ENCODE measurements around the gene UFC1.
A peak's percentile ranks its signal among the peaks of the same experiment; 100 is the strongest.

UFC1 gene

DNA sequence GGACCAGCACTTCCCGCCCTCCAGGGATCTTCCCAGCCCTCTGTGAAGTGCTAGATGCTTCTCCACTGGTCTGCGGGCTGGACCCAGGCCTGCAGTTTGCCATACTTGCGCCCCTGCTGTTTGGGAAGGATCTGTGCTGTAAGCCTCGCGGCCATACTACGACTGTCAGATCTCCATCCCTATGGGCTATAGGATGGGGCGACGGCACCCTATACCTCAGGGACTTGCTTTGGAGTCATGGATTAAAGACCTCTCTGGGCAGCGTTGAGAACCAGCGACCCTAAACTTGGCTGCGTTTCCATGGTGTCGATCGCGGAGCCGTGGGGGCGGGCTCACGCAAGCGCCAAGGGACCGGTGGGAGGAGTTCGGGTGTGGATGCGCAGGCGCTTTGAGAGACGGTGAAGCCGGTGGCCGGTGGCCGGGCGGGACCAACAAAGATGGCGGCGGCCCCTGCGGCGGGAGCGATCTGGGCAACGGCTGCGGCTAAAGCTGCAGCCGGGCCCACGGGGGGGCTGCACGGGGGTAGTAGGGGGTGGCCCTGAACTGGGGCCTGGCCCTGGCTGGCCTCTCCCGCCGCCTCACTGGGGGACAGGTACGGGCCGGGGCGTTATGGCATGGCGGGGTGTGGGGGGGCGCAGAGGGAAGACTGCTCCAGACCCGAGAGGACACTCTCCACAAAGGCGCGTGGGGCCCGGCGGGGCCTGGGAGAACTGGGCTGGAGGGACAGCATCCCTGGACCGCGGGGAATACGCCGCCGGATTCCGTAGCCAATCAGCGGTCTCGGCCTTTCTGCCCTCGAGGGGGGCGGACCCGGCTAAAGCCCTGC, 5.5 kb downstream of the UFC1 start, which contains the start of gene USP21:
USP21 (plus strand) TSS at position 414 of the 826 bp plus-strand sequence. CDS start 1,141 bp downstream, outside the sequence.
- Mint-ChIP-seq H3K9me3 (no peaks in the 10 kb centered on the region), H3K4me1 (peaks cover 62% of the 10 kb centered on the region), H3K27me3 (no peaks in the 10 kb centered on the region), H3K4me3 (peak within 1 kb of the TSS; percentile 91), H3K27ac (peak within 1 kb of the TSS; percentile 93), H3K36me3 (peaks cover 14% of the 10 kb centered on the region)

GRCh38 chr1:161159913-161160243, 6.1 kb downstream of the UFC1 start:
- H3K36me3 Mint-ChIP-seq, result peaks cover 14% of the 10 kb centered on the region
- peak overlapping the region; percentile 47 for H3K27ac Mint-ChIP-seq
- H3K9me3 Mint-ChIP-seq, result no peaks in the 10 kb centered on the region
- peak overlapping the region; percentile 91 for H3K4me3 Mint-ChIP-seq
- H3K4me1 Mint-ChIP-seq, result peaks cover 59% of the 10 kb centered on the region
- H3K27me3 Mint-ChIP-seq, result no peaks in the 10 kb centered on the region

GRCh38 chr1:161160671-161161145, 6.9 kb downstream of the UFC1 start:
- peaks cover 59% of the 10 kb centered on the region for H3K4me1 Mint-ChIP-seq
- H3K9me3 Mint-ChIP-seq, result no peaks in the 10 kb centered on the region
- H3K4me3 Mint-ChIP-seq, result peak overlapping the region; percentile 91
- peaks cover 13% of the 10 kb centered on the region for H3K36me3 Mint-ChIP-seq
- H3K27me3 Mint-ChIP-seq, result no peaks in the 10 kb centered on the region
- no peak overlapping the region for H3K27ac Mint-ChIP-seq

DNA sequence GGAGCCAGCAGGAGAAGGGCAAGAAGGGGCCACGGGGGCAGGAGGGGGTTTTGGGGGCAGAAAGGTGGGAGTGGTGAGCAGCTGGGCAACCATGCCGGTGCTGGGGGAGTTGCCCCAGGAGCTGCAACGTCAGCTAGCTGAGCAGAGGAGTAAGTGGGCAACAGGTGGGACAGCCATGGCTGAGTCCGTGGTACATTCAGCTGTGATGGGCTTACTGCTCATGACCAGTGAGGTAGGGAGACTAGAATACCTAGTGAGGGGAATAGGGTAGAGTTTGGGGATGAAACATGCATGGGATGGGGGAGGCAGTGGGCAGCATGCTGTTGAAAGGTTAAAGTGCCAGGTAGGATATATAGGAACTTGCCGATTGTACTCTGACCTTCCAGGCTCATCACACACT, 7.9 kb downstream of the UFC1 start:
- H3K36me3 Mint-ChIP-seq, result peaks cover 13% of the 10 kb centered on the region
- no peak overlapping the region for H3K27ac Mint-ChIP-seq
- no peak overlapping the region for H3K4me3 Mint-ChIP-seq
- peaks cover 60% of the 10 kb centered on the region for H3K4me1 Mint-ChIP-seq
- no peaks in the 10 kb centered on the region for H3K27me3 Mint-ChIP-seq
- H3K9me3 Mint-ChIP-seq, result no peaks in the 10 kb centered on the region

GRCh38 chr1:161162052-161162451, 8.3 kb downstream of the UFC1 start:
- H3K4me3 Mint-ChIP-seq, result no peak overlapping the region
- no peak overlapping the region for H3K27ac Mint-ChIP-seq
- H3K4me1 Mint-ChIP-seq, result peaks cover 62% of the 10 kb centered on the region
- H3K27me3 Mint-ChIP-seq, result no peaks in the 10 kb centered on the region
- H3K36me3 Mint-ChIP-seq, result peaks cover 13% of the 10 kb centered on the region
- no peaks in the 10 kb centered on the region for H3K9me3 Mint-ChIP-seq

GRCh38 chr1:161162806-161163205, 9.0 kb downstream of the UFC1 start:
- H3K4me1 Mint-ChIP-seq, result peaks cover 68% of the 10 kb centered on the region
- H3K36me3 Mint-ChIP-seq, result peaks cover 10% of the 10 kb centered on the region
- no peaks in the 10 kb centered on the region for H3K27me3 Mint-ChIP-seq
- H3K4me3 Mint-ChIP-seq, result peak overlapping the region; percentile 12
- no peaks in the 10 kb centered on the region for H3K9me3 Mint-ChIP-seq
- peak overlapping the region; percentile 63 for H3K27ac Mint-ChIP-seq

DNA sequence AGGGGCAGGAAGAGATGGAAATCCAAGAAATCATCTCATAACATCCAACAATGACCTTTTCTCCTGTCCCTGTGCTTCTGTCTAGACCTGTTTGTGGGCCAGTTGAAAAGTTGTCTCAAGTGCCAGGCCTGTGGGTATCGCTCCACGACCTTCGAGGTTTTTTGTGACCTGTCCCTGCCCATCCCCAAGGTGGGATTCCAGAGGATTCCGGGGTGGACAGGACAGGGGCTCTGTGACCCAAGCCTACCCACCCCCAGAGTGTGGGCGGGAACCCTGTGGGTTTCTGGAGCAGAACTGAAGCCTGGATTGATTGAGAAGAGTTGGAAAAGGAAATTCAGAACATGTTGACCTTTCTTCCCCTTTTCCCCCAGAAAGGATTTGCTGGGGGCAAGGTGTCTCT, 10.0 kb downstream of the UFC1 start:
- Mint-ChIP-seq H3K27ac (no peak overlapping the region), H3K9me3 (no peaks in the 10 kb centered on the region), H3K4me1 (peaks cover 72% of the 10 kb centered on the region), H3K36me3 (peaks cover 6% of the 10 kb centered on the region), H3K27me3 (no peaks in the 10 kb centered on the region), H3K4me3 (no peak overlapping the region)

DNA sequence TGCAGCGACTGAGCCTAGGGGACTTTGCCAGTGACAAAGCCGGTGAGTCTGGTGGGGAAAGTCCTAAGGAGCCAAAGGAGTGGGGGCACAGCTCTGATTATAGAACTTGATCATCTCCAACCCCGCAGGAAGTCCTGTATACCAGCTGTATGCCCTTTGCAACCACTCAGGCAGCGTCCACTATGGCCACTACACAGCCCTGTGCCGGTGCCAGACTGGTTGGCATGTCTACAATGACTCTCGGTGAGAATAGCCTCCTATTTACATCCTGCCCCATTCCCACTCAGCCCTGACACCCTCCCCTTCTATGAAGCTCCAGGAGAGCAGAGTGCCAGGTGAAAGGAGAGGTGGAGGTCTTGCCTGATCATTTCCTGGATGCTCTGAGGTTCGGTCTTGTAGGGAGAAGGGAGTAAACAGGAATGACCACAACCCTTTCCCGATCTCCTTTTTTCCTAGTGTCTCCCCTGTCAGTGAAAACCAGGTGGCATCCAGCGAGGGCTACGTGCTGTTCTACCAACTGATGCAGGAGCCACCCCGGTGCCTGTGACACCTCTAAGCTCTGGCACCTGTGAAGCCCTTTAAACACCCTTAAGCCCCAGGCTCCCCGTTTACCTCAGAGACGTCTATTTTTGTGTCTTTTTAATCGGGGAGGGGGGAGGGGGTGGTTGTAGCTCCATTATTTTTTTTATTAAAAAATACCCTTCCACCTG, 11.3 kb downstream of the UFC1 start:
- peak overlapping the region; percentile 65 for H3K27ac Mint-ChIP-seq
- H3K9me3 Mint-ChIP-seq, result no peaks in the 10 kb centered on the region
- H3K36me3 Mint-ChIP-seq, result peaks cover 6% of the 10 kb centered on the region
- H3K4me3 Mint-ChIP-seq, result peak overlapping the region; percentile 47
- H3K27me3 Mint-ChIP-seq, result no peaks in the 10 kb centered on the region
- H3K4me1 Mint-ChIP-seq, result peaks cover 67% of the 10 kb centered on the region

DNA sequence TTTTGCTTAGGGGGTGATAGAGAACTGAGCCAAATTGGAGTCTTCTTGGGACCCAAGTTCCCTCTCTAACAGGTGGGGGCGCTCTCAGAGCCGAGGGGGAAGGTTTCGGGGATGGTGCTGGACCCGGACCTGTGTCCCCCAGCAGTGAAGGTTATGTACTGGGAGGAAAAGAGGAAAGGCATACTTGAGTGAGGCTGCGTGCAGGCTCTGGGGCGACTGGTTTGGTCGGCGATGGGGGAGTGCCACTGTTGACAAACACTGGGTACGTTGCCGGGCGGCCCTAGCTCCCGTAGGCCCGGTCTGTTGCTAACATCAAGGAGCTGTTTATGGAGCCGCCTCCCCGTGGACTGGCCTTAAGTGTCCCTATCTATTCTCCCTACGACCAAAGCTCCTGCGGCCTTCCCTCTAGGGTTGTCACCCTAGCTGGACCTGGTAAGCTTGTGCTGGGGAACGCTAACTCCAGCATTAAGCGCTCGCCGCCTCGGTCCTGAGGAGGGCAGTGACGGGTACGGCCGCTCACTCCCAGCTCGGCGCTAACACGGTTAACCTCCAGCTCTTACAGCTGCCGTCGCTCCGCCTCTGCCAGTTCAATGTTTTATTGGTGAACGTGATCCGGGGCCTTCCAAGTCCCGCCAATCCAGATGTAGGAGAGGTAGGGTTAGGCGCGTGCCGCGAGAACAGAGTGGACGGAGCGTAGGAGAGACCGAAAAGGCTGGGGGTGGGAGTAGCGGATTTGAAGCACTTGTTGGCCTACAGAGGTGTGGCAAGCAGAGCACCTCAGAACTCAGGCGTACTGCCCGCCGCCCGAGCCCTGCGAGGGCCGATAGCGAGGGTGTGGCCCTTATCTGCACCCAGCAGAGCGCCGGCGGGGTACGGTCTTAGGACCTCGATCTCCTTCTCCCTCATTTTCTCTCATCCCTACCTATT, 12.2 kb downstream of the UFC1 start, which contains the start of gene PPOX:
PPOX (plus strand) TSS at position 685 of the 927 bp plus-strand sequence. CDS start 422 bp downstream, outside the sequence.
- Mint-ChIP-seq H3K27me3 (no peaks in the 10 kb centered on the region), H3K36me3 (peaks cover 7% of the 10 kb centered on the region), H3K4me3 (peak within 1 kb of the TSS; percentile 90), H3K9me3 (no peaks in the 10 kb centered on the region), H3K27ac (peak within 1 kb of the TSS; percentile 65), H3K4me1 (peaks cover 60% of the 10 kb centered on the region)

DNA sequence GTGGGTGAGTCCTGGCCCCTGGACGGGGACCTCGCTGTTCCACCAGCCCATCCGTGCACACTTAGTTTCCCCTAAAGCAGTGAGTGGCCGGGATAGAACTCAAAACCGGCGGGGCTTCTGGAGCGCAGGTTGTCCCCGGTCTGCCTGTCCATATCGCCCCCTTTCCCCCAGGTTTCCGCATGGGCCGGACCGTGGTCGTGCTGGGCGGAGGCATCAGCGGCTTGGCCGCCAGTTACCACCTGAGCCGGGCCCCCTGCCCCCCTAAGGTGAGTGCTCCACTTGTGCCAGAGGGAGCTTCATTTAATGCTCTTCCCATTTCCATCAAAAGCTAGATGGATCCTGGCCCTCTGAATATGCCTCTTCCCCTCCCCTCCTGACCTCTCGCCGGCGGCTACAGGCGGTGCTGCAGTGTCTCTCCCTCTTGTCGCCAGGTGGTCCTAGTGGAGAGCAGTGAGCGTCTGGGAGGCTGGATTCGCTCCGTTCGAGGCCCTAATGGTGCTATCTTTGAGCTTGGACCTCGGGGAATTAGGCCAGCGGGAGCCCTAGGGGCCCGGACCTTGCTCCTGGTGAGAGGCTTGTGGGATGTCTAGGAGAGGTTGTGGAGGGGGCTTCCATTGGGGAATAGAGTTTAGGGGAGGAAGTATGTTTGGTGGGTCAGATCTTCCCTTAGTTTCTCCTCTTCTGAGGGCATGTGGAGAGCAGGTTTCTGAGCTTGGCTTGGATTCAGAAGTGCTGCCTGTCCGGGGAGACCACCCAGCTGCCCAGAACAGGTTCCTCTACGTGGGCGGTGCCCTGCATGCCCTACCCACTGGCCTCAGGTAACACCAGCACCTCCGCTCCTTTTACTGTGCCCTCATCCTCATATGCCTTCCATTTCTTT, 13.1 kb downstream of the UFC1 start:
- H3K27me3 Mint-ChIP-seq, result no peaks in the 10 kb centered on the region
- H3K27ac Mint-ChIP-seq, result peak overlapping the region; percentile 56
- peaks cover 7% of the 10 kb centered on the region for H3K36me3 Mint-ChIP-seq
- peaks cover 52% of the 10 kb centered on the region for H3K4me1 Mint-ChIP-seq
- H3K4me3 Mint-ChIP-seq, result peak overlapping the region; percentile 90
- no peaks in the 10 kb centered on the region for H3K9me3 Mint-ChIP-seq

GRCh38 chr1:161168906-161169305, 15.1 kb downstream of the UFC1 start:
- H3K4me1 Mint-ChIP-seq, result peaks cover 53% of the 10 kb centered on the region
- H3K4me3 Mint-ChIP-seq, result peak overlapping the region; percentile 90
- H3K27me3 Mint-ChIP-seq, result no peaks in the 10 kb centered on the region
- H3K9me3 Mint-ChIP-seq, result no peaks in the 10 kb centered on the region
- peaks cover 12% of the 10 kb centered on the region for H3K36me3 Mint-ChIP-seq
- no peak overlapping the region for H3K27ac Mint-ChIP-seq

DNA sequence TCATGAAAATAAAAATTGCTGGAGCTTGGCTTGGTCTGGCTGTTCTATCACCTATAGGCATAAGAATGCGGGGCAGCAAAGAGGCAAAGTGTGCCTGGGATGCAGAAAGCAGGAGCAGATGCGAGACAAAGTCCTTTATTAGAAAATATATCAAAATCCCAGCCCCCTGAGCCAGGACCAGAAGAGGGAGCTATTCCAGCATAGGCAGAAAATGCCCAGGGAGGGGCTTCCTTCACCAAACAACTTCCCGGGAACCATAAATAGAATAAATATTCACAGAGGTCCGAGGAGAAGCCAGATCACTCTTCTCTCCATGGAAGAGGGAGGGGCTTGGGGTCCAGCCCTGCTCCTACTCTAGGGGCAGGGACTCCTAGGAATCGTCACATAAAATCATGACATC, 17.4 kb downstream of the UFC1 start:
- Mint-ChIP-seq H3K36me3 (peaks cover 17% of the 10 kb centered on the region), H3K4me1 (peaks cover 62% of the 10 kb centered on the region), H3K27me3 (no peaks in the 10 kb centered on the region), H3K9me3 (no peaks in the 10 kb centered on the region), H3K27ac (peak overlapping the region; percentile 23), H3K4me3 (no peak overlapping the region)

- H3K27ac Mint-ChIP-seq, result no peak overlapping the region
- H3K27me3 Mint-ChIP-seq, result no peaks in the 10 kb centered on the region
- peaks cover 66% of the 10 kb centered on the region for H3K4me1 Mint-ChIP-seq
- no peak overlapping the region for H3K4me3 Mint-ChIP-seq
- peaks cover 17% of the 10 kb centered on the region for H3K36me3 Mint-ChIP-seq
- no peaks in the 10 kb centered on the region for H3K9me3 Mint-ChIP-seq
Measured at GRCh38 chr1:161171696-161172095, 17.9 kb downstream of the UFC1 start.

GRCh38 chr1:161172349-161172748, 18.6 kb downstream of the UFC1 start:
- H3K4me1 Mint-ChIP-seq, result peaks cover 64% of the 10 kb centered on the region
- peaks cover 18% of the 10 kb centered on the region for H3K36me3 Mint-ChIP-seq
- peak overlapping the region; percentile 91 for H3K27ac Mint-ChIP-seq
- no peaks in the 10 kb centered on the region for H3K27me3 Mint-ChIP-seq
- H3K4me3 Mint-ChIP-seq, result no peak overlapping the region
- no peaks in the 10 kb centered on the region for H3K9me3 Mint-ChIP-seq
